Measurements from ENCODE around the gene GAL3ST1.
"Not testable (repeated sequence)": the region's sequence is repeated elsewhere in the genome, so short reads cannot be mapped to it uniquely, and the experiment has no call there.

The GAL3ST1 gene, protein sequence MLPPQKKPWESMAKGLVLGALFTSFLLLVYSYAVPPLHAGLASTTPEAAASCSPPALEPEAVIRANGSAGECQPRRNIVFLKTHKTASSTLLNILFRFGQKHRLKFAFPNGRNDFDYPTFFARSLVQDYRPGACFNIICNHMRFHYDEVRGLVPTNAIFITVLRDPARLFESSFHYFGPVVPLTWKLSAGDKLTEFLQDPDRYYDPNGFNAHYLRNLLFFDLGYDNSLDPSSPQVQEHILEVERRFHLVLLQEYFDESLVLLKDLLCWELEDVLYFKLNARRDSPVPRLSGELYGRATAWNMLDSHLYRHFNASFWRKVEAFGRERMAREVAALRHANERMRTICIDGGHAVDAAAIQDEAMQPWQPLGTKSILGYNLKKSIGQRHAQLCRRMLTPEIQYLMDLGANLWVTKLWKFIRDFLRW

DNA sequence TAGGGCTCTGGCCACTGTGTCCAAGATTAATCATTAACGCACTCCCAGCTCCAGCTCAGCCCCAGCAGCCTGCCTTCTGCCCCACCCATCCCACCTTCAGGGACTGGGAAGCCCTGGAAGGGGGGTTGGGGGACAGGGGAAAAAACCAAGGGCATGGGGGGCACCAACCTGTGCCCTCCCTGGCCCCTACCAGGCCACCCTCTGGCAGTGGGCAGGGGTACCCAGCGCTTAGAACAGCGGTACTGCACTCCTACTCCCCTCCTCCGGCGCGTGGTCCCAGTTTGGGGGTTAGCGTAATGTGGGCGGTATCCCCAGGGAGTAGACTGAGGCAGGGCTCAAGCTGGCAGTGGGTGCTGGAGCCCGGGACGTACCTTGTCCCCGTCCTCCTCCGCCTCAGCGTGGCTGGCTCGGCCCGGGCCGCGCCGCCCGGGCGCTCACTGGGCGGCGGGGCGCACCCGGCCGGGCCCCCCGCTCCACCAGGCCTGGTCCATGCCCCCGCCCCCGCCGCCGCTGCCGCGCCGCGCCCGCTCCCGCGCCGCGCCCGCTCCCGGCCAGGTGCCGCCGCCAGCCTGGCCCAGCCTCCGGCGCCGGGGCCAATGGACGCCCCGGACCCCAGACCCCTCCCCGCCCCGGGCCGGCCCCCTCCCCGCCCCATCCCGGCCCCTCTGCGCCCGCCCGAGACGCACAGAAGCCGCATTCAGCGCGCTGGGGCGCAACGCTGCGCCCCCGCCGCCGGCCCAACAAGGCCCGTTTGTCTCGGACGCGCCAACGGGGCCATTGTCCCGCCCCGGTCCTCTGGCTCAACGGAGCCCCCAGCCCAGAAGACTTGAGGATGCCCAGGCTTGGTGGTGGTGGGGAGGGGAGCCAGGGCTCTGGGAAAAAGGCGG lies at the start of gene GAL3ST1:
Gene GAL3ST1, minus strand, starts transcription at position 571 of the 887 bp plus-strand sequence. CDS start 17,273 bp downstream, outside the sequence.
- DNase-seq (ENCODE audit: low read depth) = no peak

DNA sequence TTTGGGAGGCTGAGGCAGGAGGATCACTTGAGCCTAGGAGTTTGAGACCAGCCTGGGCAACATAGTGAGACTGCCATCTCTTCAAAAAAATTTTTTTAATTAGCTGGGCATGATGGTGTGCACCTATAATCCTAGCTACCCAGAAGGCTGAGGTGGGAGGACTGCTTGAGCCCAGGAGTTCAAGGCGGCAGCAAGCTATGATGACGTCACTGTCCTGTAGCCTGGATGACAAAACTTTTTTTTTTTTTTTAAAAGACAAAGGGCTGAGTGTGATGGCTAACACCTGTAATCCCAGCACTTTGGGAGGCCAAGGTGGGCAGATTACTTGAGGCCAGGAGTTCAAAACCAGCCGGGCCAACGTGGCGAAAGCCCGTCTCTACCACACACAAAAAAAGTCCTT lies 45.4 kb upstream of the GAL3ST1 start:
- not testable (repeated sequence) for DNase-seq (ENCODE audit: low read depth)

DNA sequence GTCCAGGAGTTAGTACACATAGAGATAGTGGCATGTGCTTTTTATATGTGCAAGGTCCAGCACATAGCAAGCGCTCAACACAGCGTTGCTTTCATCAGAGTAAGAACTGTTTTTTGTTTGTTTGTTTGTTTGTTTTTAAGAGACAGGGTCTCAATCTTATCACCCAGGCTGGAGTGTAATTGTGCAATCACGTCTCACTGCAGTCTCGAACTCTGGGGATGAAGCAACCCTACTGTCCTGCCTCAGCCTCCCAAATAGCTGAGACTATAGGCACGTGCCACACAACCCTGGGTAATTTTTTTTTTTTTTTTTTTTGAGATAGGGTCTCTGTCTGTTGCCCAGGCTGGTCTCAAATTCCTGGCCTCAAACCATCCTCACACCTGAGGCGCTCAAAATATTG lies 43.4 kb upstream of the GAL3ST1 start:
- DNase-seq (ENCODE audit: low read depth) = no peak

DNA sequence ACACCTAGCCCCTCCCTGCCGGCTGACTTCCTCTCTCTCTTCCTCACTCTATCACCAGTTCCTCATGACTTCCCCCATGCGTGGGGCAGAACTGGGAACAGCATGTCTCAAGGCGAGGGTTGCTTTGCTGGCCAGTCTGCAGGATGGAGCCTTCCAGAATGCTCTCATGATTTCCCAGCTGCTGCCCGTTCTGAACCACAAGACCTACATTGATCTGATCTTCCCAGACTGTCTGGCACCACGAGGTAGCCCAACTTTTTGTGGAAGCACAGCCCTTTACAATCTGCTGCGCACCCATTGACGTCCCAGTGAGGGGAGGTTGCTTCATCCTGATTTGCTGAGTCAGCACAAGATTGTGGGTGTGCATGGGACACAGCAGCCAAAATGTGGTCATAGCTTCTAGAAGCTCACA lies 41.1 kb upstream of the GAL3ST1 start:
- DNase-seq (ENCODE audit: low read depth) = no peak

DNA sequence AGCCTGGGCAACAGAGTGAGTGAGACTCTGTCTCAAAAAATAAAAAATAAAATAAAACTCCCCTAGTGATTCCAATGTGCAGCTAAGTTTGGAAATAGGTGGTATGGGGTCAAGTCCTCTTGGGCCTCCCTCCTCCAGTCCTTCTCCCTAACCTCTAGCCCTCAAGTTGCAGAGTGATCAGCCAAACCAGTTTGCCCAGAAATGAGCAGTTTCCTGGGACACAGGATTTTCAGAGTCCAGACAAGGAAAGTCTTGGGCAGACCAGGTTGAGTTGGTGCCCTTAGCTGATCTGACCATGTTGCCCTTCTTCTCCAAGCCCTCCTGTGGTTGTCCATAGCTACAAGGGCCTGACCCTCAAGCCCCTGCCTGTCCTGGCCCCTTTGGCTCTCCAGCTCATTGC lies 40.4 kb upstream of the GAL3ST1 start:
- DNase-seq (ENCODE audit: low read depth) = no peak

DNA sequence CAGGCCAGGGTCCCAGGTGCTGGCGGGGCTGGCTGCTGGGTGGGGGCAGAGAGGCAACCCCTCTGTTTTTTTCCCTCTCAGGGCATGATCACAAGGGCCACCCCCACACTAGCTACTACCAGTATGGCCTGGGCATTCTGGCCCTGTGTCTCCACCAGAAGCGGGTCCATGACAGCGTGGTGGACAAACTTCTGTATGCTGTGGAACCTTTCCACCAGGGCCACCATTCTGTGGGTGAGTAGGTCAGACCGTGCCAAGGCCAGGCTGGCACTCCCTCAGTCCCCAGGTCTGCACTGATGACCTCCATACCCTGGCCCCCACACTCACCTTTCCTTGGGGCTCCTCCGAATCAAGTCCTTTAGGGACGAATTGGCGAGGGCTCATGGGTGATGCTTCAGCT lies 39.8 kb upstream of the GAL3ST1 start:
- DNase-seq (ENCODE audit: low read depth) = no peak

DNA sequence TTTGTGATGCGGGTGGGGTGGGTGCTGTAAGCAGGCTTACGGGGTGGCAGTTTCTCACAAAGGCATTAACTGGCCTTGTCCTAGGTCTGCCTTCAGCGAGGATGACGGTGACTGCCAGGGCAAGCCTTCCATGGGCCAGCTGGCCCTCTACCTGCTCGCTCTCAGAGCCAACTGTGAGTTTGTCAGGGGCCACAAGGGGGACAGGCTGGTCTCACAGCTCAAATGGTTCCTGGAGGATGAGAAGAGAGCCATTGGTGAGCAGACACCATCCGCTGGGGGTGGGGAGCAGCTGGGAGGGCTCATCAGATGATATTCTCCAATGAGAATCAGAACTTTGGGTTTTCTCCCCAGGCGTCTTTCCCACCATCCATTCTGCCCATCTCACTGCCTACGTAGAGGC lies 38.3 kb upstream of the GAL3ST1 start:
- no peak for DNase-seq (ENCODE audit: low read depth)

DNA sequence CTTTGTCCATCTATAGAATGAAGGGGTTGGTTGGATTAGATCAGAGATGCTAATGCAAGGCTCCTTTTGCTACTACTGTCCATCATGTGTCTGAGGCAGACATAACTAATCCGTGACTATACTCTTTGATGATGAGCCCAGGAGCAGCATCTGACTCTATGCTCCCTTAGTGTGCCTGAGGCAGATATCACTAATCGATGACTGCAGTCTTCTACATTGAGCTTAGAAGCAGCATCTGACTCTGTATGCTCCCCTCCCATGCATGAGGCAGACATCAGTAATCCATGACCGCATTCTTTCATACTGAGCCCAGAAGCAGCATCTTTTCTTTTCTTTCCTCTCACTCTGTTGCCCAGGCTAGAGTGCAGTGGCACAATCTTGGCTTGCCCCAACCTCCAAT lies 36.7 kb upstream of the GAL3ST1 start:
- no peak for DNase-seq (ENCODE audit: low read depth)

DNA sequence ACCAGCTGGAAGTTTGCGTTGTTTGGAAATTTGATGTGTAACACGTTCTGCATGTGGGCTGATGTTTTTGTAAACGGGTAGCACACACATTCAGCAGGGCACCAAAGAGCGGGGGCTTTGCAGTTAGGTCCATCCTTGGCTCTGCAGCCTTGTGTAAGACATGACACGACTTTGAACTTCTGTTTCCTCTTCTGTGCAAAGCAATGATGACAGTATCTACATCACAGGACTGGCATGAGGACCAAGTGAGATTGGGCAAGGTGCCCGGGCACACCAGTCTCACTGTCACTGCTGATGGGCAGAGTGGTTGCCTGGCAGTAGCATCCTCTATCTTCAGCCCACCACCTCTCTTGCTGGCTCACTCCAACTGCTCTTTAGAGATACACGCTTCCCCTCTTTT lies 35.8 kb upstream of the GAL3ST1 start:
- DNase-seq (ENCODE audit: low read depth) = no peak

DNA sequence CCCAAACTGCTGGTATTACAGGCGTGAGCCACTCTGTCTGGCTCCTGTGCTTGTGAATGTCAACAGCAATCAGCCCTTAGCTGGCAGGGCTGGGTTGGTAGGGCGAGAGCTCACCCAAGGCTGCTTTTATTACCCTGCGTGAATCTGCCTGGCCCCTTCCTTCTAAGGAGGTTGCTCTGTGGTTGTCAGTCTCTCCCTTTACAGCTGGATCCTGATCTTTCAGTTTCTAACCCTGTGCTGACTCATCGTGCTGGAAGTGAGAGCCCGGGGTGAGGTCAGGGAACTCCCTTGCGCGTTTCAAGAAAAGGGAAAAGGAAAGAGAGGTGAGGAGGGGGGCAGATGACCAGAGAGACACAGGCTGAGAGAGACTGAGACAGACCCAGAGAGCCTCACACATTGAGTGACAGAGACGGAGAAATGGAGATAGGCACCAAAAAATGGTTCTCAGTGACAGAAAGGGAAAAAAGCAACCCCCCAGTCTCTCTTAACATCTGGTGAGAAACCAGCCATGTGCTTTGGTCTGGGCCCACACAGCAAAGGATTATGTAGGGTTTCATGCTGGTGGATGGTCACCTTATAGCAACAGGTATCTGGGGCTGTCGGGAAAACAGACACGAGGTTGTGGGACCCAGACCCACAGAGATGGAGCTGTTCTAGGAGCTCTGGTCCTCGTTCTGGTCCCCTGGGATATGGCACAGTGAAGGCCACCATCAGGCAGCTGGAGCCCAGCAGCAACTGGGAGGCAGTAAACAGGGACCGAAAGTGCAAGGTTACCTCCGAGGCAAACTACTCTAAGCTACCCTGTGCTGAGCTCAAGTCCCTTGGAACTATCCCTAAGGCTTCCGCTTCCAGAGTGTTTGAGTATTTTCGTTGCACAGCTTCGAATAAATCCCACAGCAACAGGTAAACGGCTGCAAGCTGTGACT lies 35.1 kb upstream of the GAL3ST1 start:
- DNase-seq (ENCODE audit: low read depth) = no peak

DNA sequence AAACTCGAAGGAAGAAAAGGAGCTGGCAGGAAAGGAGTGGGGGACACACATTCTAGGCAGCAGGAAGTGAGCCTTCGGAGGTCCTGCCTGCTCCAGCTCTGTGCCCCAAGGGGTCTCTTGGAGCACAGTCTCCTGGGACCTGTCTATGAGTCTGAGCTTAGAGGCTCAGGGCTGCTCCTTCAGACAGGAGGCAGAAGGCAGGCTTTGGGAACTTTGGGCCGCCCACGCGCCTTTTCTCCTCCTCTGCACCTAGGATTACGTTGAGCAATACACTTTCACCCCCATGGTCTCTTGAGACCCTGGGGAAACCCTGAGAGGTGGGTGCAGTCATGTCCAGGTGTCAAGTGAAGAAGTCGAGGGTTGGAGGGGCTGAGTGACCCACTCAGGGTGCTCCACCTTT lies 33.5 kb upstream of the GAL3ST1 start:
- DNase-seq (ENCODE audit: low read depth) = no peak

DNA sequence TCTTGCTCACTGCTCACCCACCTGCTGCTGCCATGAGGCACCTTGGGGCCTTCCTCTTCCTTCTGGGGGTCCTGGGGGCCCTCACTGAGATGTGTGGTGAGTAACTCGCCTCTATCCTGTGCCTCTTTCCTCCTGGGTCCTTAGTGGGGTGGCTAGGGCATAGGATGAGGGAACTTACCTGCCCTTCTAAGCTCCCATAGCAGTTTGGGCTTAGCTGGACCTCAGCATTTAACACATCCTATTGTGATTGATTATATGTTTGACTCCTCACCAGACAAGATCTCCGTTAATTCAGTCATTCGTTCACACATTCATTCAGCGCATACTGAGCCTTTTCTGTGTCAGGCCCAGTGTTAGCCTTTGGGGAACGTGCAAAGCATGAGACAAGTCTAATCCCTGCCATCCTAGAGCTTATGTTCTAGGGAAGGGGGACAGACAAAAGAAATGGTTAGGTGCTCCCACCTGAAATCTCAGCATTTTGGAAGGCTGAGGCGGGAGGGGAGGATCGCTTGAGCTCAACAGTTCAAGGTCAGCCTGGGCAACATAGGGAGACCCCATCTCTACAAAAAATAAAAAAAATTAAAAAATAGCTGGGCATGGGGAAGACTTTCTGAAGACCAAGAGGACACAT lies 33.0 kb upstream of the GAL3ST1 start:
- no peak for DNase-seq (ENCODE audit: low read depth)

DNA sequence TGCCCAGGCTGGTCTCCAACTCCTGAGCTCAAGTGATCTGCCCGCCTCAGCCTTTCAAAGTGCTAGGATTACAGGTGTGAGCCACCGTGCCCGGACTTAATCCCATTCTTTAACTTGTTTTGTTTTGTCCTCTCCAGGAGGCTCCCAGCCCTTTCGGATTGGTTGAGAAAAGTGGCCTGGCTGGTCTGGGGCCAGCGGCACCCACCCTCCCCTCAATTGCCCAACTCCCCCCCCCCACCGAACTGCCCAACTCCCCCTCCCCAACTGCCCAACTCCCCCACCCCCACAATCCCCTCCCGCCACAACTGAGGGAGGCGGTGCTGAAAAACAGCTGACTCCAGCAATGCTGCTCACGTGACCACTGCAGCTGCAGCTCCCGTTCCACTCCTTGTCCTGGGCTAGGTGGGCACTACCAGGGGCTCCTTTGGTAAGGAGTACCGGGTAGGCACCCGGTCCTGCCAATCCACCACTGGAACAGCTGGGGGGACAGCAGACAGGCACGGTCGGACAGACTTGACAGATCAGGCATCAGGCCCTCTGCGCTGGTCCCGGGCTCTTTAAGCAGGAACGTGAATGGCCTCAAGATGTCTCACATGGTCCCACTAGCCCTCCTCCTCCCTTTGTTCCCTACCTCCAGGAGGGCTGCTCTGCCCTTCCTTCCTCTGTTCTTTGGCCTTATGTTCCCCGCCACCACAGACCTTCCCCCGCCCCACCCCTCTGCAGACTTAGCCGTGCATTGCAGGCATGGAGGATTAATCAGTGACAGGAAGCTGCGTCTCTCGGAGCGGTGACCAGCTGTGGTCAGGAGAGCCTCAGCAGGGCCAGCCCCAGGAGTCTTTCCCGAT lies 32.2 kb upstream of the GAL3ST1 start, which contains the start of gene TCN2:
Gene TCN2, plus strand, starts transcription at position 720 of the 845 bp plus-strand sequence. CDS start 158 bp downstream, outside the sequence.
- no peak for DNase-seq (ENCODE audit: low read depth)

DNA sequence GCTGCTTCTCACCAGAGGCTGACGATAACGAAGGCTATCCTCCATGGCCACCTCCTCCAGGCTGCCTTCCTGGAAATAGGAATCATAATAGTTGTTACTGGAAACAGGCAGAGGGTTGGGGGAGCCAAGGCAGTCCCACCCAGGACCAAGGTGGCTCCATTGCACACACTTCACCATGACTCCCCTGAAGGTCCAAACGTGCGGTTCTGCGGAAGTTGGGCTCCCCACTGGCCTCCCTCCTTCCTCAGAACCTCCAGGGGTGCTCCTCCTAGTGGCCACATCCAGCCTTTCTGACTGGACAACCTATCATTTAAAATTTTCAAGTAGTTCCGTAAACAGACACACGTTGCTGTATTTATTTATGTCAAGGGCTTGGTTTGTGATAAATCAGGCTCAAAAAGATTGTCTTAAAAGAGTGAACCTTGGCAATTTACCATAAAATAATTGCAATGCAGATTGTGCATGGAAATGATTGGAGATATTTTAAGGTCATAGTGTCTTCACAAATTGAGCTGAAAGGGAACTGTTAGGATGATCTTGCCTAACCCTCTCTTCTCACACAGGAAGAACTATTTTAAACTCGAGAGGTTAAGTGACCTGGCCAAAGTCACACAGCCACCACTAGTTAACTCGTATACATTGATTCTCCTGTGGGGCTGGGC lies 31.1 kb upstream of the GAL3ST1 start:
- no peak for DNase-seq (ENCODE audit: low read depth)

DNA sequence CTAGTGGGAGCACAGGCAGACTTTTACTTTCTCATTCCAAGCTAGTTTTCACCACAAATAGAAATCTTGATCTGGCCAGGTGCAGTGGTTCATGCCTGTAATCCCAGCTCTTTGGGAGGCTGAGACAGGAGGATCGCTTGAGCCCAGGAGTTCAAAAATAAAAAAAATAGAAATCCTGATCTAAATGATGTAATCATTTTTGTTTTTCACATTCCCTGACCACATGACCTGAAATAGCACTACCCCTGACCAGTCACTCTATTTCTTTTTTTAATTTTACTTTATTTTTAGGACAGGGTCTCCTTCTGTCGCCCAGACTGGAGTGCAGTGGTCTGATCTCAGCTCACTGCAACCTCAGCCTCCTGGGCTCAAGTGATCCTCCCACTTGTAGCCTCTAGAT lies 30.3 kb upstream of the GAL3ST1 start:
- DNase-seq (ENCODE audit: low read depth) = no peak

DNA sequence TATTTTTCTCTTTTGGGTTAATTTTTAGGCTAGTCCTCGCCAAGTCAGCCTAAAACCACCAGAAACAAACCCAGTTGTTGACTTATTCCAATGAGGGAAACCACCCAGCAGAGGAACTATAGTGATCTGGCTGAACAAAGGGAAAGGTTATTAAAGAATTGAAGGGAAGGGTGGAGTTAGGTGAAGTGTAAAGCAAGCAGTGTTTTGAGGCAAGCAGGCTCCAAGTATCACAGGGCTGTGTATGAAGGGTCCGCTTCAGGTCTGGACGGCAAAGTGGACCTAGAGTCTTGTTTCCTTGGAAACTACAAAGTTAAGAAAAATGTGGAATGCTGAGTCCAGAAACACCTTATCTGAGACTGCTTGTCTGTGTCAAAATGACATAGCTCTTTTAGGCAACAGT lies 29.3 kb upstream of the GAL3ST1 start:
- DNase-seq (ENCODE audit: low read depth) = no peak

DNA sequence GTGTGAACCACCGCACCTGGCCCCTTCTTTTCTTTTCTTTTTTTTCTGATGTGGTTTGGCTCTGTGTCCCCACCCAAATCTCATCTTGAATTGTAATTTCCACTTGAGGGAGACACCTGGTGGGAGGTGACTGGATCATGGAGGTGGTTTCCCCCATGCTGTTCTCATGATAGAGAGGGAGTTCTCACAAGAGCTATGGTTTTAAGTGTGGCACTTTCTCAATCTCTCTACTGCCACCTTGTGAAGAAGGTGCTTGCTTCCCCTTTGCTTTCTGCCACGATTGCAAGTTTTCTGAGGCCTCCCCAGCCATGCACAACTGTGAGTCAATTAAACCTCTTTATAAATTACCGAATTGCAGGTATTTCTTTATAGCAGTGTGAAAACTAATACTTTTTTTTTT lies 27.6 kb upstream of the GAL3ST1 start:
- no peak for DNase-seq (ENCODE audit: low read depth)

DNA sequence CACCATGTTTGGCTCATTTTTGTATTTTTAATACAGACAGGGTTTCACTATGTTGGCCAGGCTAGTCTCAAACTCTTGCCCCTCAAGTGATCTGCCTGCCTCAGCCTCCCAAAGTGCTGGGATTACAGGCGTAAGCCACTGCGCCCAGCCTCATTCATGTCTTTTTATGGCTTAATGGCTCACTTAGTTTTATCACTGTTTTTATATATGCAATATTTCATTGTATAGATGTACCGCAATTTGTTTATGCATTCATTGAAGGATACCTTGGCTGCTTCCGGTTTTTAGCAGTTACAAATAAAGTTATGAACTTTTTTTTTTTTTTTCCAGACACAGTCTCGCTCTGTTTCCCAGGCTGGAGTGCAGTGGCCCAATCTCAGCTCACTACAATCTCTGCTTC lies 27.0 kb upstream of the GAL3ST1 start:
- DNase-seq (ENCODE audit: low read depth) = no peak

DNA sequence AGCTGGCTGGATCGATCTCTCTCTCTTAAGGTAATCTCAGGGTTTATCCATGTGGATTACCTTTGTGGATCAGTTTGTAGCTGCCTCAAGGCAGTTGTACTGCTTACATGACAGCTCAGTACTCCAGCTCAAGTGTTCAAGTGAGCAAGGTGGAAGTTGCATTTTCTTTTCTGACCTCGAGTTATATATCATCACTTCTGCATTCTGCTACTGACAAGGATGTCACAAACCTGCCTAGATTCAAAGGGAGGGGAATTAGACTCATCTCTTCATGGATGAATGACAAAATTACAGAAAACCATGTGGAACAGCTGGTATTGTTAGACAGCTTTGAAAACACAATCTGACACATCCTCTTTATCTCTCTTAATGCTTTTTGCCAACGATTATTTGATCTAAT lies 26.5 kb upstream of the GAL3ST1 start:
- no peak for DNase-seq (ENCODE audit: low read depth)

DNA sequence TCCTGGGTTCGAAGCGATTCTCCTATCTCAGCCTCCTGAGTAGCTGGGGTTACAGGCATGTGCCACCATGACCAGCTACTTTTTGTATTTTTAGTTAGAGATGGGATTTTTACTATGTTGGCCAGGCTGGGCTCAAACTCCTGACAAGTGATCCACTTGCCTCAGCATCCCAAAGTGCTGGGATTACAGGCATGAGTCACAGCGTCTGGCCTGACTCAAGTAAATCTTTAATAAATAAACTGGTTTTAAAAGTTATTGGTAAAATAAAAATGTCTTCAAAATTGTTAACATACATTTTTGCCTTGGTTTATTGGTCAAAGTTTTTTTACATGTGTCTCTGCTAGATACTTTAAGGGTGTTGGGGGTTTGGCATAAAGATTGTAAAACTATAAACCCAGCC lies 24.5 kb upstream of the GAL3ST1 start:
- DNase-seq (ENCODE audit: low read depth) = no peak

Data from stimulated activated CD8-positive, alpha-beta memory T cell treated with anti-CD3 and anti-CD28 coated beads, Interleukin-15, amount 100 ng/mL, for 24 hours (primary cell).